Keratinocyte (primary cell): Measurements from ENCODE around the gene CCDC88B. TPM values are rescaled to one million over a fixed set of nuclear protein-coding genes. Genes with fewer than 3 reads are reported as not detected.

Experiments
- DNase-seq: peaks from one replicate; pipeline ENCODE4 v3.0.0-alpha.2; 2011; ENCODE audit warnings: low read depth, missing footprints, low spot score
- FAIRE-seq: peaks from 2 replicates; lab custom pipeline; 2011; peaks lifted over from hg19 to GRCh38; lab: Jason Lieb, UNC
- H2AFZ ChIP-seq: 2 replicates; pipeline ENCODE4 v1.6.0; 2012; ENCODE audit warnings: low read length, control low read depth, inconsistent platforms; ENCODE audit not compliant: control insufficient read depth
- H3K27ac ChIP-seq: 2 replicates; pipeline ENCODE4 v1.5.1; 2011; ENCODE audit warnings: low read length; ENCODE audit not compliant: control insufficient read depth, insufficient read depth
- H3K27me3 ChIP-seq: 3 replicates; pipeline ENCODE4 v1.6.0; 2011; ENCODE audit warnings: low read length; ENCODE audit not compliant: control insufficient read depth, insufficient read depth; ENCODE audit errors: extremely low read depth
- H3K36me3 ChIP-seq, 2 experiments: 2 replicates in 1 of 2; 3 replicates in 1 of 2; pipeline ENCODE4 v1.5.1; 2011; ENCODE audit warnings: low read length in 2 of 2, mild to moderate bottlenecking in 1 of 2; ENCODE audit not compliant: control insufficient read depth in 2 of 2, insufficient read depth in 2 of 2; ENCODE audit errors: extremely low read depth in 1 of 2
- H3K4me1 ChIP-seq: 3 replicates; pipeline ENCODE4 v1.5.1; 2011; ENCODE audit warnings: low read length; ENCODE audit not compliant: control insufficient read depth, insufficient read depth; ENCODE audit errors: extremely low read depth
- H3K4me2 ChIP-seq: 3 replicates; pipeline ENCODE4 v1.6.0; 2011; ENCODE audit warnings: low read depth, low read length; ENCODE audit not compliant: control insufficient read depth, insufficient read depth; ENCODE audit errors: extremely low read depth
- H3K4me3 ChIP-seq, 3 experiments: fragments of 200-600 bp in 1 of 3; sonication (generic) in 1 of 3; 2 replicates in 2 of 3; 3 replicates in 1 of 3; pipeline ENCODE4 v1.5.1; 2011 to 2016; ENCODE audit warnings: low read length in 3 of 3, mild to moderate bottlenecking in 3 of 3, control low read depth in 2 of 3, inconsistent platforms in 1 of 3, low read depth in 1 of 3, mixed read lengths in 1 of 3, mixed run types in 1 of 3, moderate library complexity in 1 of 3; ENCODE audit not compliant: control insufficient read depth in 2 of 3, insufficient read depth in 2 of 3; ENCODE audit errors: extremely low read depth in 1 of 3
- H3K79me2 ChIP-seq: 2 replicates; pipeline ENCODE4 v1.6.0; 2012; ENCODE audit warnings: low read length; ENCODE audit not compliant: control insufficient read depth, insufficient read depth
- H3K9ac ChIP-seq: 3 replicates; pipeline ENCODE4 v1.6.0; 2011; ENCODE audit warnings: low read length; ENCODE audit not compliant: control insufficient read depth, insufficient read depth; ENCODE audit errors: extremely low read depth
- H3K9me1 ChIP-seq: 3 replicates; pipeline ENCODE4 v1.6.0; 2011; ENCODE audit warnings: low read length; ENCODE audit not compliant: control insufficient read depth, insufficient read depth; ENCODE audit errors: extremely low read depth
- H3K9me3 ChIP-seq: 2 replicates; pipeline ENCODE4 v1.5.1; 2012; ENCODE audit warnings: low read depth, low read length; ENCODE audit not compliant: control insufficient read depth
- H4K20me1 ChIP-seq: 3 replicates; pipeline ENCODE4 v1.6.0; 2011; ENCODE audit warnings: low read length; ENCODE audit not compliant: control insufficient read depth, insufficient read depth; ENCODE audit errors: extremely low read depth
- EZH2 ChIP-seq: IDR thresholded peaks from one replicate; pipeline ENCODE4 v1.6.1; 2012; ENCODE audit warnings: inconsistent platforms, mild to moderate bottlenecking, low read length, moderate library complexity
- dilution Hi-C: fragments of 300-500 bp; cut with MboI; formaldehyde crosslinking; loops from one replicate; pipeline ENCODE4 v1.7.0; 2020; ENCODE audit warnings: low sequenced_read_pairs; ENCODE audit not compliant: extremely low pct_ligation_motif_present
- polyA plus RNA-seq, 5 experiments: library from polyadenylated mRNA; depleted of rRNA in 3 of 5; stranded (reverse) in 3 of 5; stranded (forward) in 1 of 5; unstranded in 1 of 5; fragments of >200 nt; gene quantifications; 1 replicate in 1 of 5; 2 replicates in 3 of 5; 3 replicates in 1 of 5; pipeline versions ENCODE4 v1.2.1 to v1.2.3, GENCODE V29; 2011 to 2012; ENCODE audit warnings: missing spikeins in 2 of 5, low read depth in 1 of 5, low replicate concordance in 1 of 5
- TF ChIP-seq, protein P1 (sequence below), 3 experiments: IDR thresholded peaks in 1 of 3; conservative IDR thresholded peaks in 1 of 3; optimal IDR thresholded peaks in 1 of 3; 2 replicates in 2 of 3; 3 replicates in 1 of 3; pipeline versions ENCODE3 to v1.5.1; 2011; ENCODE audit warnings: low read length in 3 of 3, mild to moderate bottlenecking in 3 of 3, moderate library complexity in 2 of 3, control low read depth in 1 of 3, inconsistent platforms in 1 of 3; ENCODE audit not compliant: insufficient read depth in 2 of 3; ENCODE audit errors: extremely low read depth in 1 of 3

Gene CCDC88B
- polyA plus RNA-seq, 1 donor (not counting 4 experiments of a cell fraction or from before 2014, with no cell fraction given), result 3.7 TPM

- Histone ChIP-seq H3K4me3 (no peak overlapping the region), H3K36me3 (peaks cover under 1 to 3% of the 10 kb centered on the region in 2 experiments), H4K20me1 (peaks cover 2% of the 10 kb centered on the region), H3K9me3 (no peaks in the 10 kb centered on the region), H3K4me2 (peak overlapping the region; percentile 42), H3K4me1 (peaks cover 39% of the 10 kb centered on the region), H3K27ac (peak overlapping the region; percentile 23), H3K79me2 (peaks cover 13% of the 10 kb centered on the region), H3K9me1 (peaks cover 3% of the 10 kb centered on the region), H2AFZ (peak overlapping the region; percentile 9), H3K9ac (peak overlapping the region; percentile 11), H3K27me3 (no peaks in the 10 kb centered on the region)
- TF ChIP-seq, protein P1, sequence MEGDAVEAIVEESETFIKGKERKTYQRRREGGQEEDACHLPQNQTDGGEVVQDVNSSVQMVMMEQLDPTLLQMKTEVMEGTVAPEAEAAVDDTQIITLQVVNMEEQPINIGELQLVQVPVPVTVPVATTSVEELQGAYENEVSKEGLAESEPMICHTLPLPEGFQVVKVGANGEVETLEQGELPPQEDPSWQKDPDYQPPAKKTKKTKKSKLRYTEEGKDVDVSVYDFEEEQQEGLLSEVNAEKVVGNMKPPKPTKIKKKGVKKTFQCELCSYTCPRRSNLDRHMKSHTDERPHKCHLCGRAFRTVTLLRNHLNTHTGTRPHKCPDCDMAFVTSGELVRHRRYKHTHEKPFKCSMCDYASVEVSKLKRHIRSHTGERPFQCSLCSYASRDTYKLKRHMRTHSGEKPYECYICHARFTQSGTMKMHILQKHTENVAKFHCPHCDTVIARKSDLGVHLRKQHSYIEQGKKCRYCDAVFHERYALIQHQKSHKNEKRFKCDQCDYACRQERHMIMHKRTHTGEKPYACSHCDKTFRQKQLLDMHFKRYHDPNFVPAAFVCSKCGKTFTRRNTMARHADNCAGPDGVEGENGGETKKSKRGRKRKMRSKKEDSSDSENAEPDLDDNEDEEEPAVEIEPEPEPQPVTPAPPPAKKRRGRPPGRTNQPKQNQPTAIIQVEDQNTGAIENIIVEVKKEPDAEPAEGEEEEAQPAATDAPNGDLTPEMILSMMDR (optimal IDR thresholded peaks at IDR 0.05 in 1 of 3, IDR thresholded peaks at IDR 0.05 in 1 of 3, conservative IDR thresholded peaks at IDR 0.05 in 1 of 3; ENCODE audit: extremely low read depth in 1 of 3, insufficient read depth in 2 of 3, low read length in 3 of 3), result peak in 2 of 3 experiments; percentile 74 to 89
- TF ChIP-seq EZH2, result no peak
- dilution Hi-C loops, result no loop called here
- DNase-seq (no peak), FAIRE-seq (peak; percentile 67)
Measured at GRCh38 chr11:64355078-64355940, 15.3 kb downstream of the CCDC88B start.

- Histone ChIP-seq H3K9me3 (no peaks in the 10 kb centered on the region), H3K79me2 (peaks cover 26% of the 10 kb centered on the region), H3K36me3 (peaks cover 14 to 17% of the 10 kb centered on the region in 2 experiments), H3K27ac (peak overlapping the region; percentile 88), H3K9me1 (peaks cover 3% of the 10 kb centered on the region), H4K20me1 (peaks cover 6% of the 10 kb centered on the region), H2AFZ (no peak overlapping the region), H3K27me3 (no peaks in the 10 kb centered on the region), H3K9ac (no peak overlapping the region), H3K4me1 (peaks cover 44% of the 10 kb centered on the region), H3K4me3 (no peak overlapping the region), H3K4me2 (no peak overlapping the region)
- TF ChIP-seq, protein P1 (optimal IDR thresholded peaks at IDR 0.05 in 1 of 3, IDR thresholded peaks at IDR 0.05 in 1 of 3, conservative IDR thresholded peaks at IDR 0.05 in 1 of 3; ENCODE audit: extremely low read depth in 1 of 3, insufficient read depth in 2 of 3, low read length in 3 of 3), result peak in 2 of 3 experiments; percentile 51 to 57
- no peak for TF ChIP-seq EZH2
- dilution Hi-C loops, result no loop called here
- DNase-seq, result no peak
- no peak for FAIRE-seq
Measured at GRCh38 chr11:64356498-64357411, 16.8 kb downstream of the CCDC88B start.
